Measurements from ENCODE around the gene MFAP5.

Gene MFAP5

GRCh38 chr12:8662593-8662992 lies at the start of gene MFAP5:
Gene MFAP5, minus strand, starts transcription at chr12:8662826. Its CDS starts 722 bp downstream, at chr12:8662104.
- DNase-seq (ENCODE audit: low read depth): no peak

- no peak for DNase-seq (ENCODE audit: low read depth)
Measured at GRCh38 chr12:8709124-8709830, 46.7 kb upstream of the MFAP5 start.

GRCh38 chr12:8702159-8702558 lies 39.5 kb upstream of the MFAP5 start:
- no peak for DNase-seq (ENCODE audit: low read depth)

DNA sequence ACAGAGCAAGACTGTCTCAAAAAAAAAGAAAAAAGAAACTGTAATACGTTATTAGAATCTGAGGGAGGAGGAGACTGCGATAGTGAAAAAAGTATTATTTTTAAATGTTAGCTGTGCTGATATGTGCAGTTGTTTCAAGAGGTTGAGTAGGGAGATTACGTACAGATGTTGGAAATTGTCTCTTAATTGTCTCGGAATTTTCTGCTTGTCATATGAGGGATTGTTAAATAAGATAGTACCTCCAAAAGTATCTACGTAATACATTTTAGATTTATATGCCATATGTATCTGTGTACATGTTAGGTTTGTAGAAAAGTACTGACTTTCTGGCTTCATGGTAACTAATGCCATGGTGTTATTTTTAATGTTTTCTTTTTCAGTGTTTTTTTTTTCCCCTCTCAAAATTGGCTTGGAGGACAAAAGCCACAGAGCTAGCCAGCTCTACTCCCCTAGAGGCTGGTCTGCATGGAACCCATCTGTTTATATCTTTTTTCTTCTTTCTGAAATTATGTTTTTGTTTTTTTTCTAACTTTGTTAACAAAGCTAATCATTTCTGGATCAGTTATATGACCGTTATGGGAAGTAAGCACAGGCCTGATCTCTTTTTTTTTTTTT lies 38.5 kb upstream of the MFAP5 start:
- DNase-seq (ENCODE audit: low read depth): no peak

GRCh38 chr12:8699714-8700113 lies 37.1 kb upstream of the MFAP5 start:
- no peak for DNase-seq (ENCODE audit: low read depth)

GRCh38 chr12:8698879-8699278 lies 36.3 kb upstream of the MFAP5 start:
- DNase-seq (ENCODE audit: low read depth): no peak

- DNase-seq (ENCODE audit: low read depth): peak; percentile 41
Measured at GRCh38 chr12:8698132-8698851, 35.7 kb upstream of the MFAP5 start.

DNA sequence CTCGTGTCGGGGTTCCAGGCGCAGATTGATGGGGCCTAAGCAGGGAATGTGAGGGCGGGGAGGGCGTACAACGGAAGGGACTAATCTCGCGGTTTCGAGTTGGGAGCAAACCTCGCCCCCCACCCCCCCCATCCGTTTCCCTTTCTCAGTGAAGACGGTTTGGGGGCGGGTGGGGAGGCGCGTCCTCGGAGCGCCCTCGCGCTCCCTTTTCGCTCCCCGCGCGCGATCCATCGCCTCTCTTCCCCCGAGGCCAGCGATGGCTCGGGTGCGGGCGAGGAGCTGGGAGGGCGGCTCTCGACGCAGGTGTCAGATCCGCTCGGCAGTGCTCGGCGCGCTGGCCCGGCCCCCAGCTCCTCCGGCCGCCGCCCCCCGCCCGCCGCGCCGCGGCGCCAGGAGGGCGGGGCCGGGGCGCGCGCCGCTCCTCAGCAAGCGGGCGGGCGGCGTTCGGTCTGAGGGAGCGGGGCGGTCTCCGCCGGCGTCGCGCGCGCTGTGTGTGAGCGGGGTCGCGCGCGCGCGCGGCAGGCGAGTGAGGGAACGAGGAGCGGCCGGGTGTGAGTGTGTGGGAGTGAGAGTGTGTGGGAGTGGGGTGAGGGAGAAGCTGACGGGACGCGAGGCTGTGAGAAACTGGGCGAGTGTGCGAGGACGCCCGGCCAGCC lies 35.0 kb upstream of the MFAP5 start, which contains the start of gene RIMKLB:
Gene RIMKLB (plus strand): TSS at position 516 of the 656 bp plus-strand sequence. CDS start 15,876 bp downstream, outside the sequence.
- peak; percentile 88 for DNase-seq (ENCODE audit: low read depth)

GRCh38 chr12:8697120-8697475 lies 34.5 kb upstream of the MFAP5 start:
- DNase-seq (ENCODE audit: low read depth): no peak

DNA sequence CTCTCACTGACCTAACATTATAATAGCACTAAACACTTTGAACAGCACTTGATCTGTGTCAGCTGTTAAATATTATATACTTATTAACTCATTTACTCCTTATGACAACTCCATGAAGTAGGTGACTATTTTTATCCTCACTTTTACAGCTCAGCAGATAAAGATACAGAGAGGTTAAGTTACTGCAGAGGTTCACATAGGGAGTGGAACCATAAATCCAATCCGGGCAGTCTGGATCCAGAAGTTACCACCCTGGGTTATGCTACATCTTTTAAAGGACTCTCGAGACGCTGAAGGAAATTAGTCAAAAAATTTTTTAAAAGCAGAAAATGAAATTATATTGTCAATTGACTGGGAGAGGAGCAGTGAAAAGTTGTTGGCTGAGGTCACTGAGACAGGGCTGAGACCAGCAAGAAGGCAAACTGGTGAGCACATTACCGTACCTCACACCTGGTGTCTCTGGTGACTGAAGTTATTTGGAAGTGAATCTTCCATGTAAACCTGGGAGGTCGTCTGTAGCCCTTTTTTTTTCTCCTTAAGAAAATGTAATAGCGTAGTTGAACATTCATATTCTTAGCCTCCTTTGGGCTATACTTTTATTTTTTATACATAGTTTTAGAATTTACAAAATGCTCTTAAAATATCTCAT lies 33.9 kb upstream of the MFAP5 start:
- DNase-seq (ENCODE audit: low read depth): no peak

DNA sequence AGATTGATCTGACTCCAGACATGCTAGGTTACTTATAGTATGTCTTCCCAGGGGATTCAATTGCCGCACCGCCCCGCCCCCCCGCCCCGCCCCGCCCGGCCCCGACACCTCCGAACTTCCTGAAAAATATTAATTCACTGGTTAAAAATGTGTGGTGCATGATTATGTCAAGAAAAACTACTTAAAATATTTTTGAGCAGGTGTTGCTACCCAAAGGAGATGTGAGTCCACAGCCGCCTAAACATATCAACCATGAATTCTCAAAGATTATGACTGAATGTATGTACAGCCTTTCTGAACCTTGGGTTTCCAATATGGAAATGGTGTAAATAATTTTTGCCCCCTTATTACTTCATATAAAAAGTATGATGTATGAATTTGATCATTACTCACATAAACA lies 32.5 kb upstream of the MFAP5 start:
- DNase-seq (ENCODE audit: low read depth): no peak

DNA sequence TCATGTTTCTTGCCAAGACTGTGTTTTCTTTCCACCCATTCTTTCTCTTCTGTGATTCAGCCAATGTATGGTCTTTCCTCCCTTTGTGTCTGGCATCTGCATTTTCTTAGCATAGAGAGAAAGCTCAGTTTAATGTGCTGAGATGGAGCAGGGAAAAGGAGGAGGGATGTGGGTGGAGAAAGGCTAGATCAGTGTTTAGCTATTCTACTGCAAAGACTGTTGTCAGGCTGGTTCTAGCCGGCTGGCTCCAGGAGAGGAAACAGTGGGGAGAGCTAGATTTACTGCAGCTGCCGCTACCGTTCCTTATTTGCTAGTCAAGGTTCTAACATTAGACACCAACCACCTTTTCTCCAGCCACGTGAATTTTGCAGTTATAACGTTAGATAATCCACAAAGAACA lies 29.9 kb upstream of the MFAP5 start:
- no peak for DNase-seq (ENCODE audit: low read depth)

DNA sequence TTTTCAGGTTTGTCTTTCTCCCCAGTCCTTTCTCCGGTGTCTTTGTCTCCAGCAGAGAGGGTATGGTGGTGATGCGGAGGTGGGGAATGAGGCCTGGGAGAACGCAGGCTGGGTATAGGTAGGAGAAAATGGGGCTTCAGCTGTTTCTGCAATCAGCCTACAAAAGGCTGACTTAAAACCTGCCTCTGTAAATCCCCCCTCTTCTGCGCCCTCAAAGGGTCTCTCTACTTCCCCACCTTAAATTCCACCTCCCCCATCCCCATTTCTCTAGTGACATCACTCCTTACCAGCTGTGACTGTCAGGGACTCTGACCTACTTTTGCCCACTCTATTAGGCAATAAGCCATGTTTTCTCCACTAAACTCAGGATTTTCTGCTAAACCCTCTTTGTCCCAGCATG lies 27.1 kb upstream of the MFAP5 start:
- DNase-seq (ENCODE audit: low read depth): no peak

GRCh38 chr12:8687846-8688601 lies 25.4 kb upstream of the MFAP5 start:
- DNase-seq (ENCODE audit: low read depth): no peak

GRCh38 chr12:8685051-8685450 lies 22.4 kb upstream of the MFAP5 start:
- no peak for DNase-seq (ENCODE audit: low read depth)

DNA sequence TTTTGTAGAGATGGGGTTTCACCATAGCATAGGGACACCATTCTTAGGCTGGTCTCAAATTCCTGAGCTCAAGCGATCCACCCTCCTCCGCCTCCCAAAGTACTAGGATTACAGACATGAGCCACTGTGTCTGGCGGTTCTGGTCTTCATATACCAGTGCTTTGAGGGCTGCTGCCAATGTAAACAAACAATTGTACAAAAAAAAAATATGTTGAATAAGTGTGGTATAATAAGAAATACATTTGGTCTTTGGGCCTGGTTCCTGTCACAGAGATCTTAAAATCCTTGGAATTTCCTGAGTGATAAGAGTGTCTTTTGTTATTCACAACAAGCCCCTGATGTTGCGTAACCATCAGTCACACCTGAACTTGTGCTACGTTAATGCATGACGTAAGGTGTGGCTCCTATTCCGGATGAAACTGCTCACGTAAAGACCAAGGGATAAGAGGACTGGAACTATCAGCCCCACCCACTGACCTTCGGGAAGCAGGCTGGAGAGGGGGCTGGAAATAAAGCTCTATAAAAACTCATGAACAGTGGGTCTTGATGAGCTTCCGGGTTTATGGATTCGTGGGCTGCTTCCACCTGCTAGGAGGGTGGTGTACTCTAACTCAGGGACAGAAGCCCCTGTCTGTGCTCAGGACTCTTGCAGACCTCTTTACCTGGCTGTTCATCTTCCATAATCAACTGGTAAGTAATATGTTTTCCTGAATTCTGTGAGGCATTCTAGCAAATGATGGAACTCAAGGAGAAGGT lies 18.7 kb upstream of the MFAP5 start:
- DNase-seq (ENCODE audit: low read depth): no peak

DNA sequence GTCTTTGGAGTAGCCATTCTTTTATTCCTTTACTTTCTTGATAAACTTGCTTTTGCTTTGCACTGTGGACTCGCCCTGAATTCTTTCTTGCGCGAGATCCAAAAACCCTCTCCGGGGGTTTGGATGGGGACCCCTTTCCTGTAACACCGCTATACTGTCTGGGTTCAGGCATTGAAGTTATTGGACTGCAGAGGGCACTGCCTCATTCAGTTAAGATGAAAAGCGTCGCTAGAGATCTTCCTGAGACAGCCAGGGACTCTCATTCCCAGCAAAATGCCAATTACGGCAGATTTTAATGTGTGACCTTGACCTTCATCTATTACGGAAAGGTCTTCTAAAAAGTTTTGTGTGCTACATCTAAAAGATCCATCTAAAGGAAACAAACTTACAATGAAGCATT lies 17.9 kb upstream of the MFAP5 start:
- DNase-seq (ENCODE audit: low read depth): no peak

- no peak for DNase-seq (ENCODE audit: low read depth)
Measured at GRCh38 chr12:8678661-8679111, 16.1 kb upstream of the MFAP5 start.

DNA sequence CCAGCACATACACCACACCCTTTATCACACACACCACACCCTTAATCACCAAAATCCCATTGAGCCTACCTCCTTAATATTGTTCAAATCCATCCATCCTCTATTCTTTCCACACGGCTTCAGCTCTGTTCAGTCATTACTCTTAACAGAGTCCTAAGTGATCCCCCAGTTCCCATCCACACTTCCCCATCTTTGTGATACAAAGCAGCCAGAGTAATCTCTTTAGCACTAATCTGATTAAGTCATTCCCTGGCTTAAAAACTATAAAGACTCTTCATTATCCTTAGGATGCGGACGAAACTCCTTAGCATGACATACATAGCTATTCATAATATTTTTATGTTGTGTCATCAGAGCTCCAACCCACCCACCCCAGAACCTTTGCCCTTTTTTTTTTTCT lies 14.7 kb upstream of the MFAP5 start:
- no peak for DNase-seq (ENCODE audit: low read depth)

- no peak for DNase-seq (ENCODE audit: low read depth)
Measured at GRCh38 chr12:8676651-8677050, 14.0 kb upstream of the MFAP5 start.

DNA sequence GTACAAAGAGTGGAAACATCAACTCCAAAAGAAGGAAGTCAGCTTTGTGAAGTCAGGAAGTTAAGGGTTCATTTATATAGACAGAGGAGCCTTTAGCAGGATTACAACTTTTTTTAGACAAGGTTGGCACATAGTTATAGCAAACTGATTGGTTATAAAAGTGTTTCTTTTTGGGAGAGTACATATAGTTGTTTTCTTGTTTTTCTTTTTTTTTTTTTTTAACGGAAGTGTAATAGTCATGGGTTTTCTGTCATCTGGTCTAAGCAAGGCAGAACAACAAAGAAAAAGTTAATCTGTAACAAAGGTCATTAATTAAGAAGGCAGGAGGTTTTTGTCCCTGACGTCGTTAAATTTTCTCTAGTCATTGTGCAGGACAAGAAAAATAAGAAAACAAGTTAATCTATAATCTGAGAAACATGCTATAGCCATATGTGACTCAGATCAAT lies 13.0 kb upstream of the MFAP5 start:
- no peak for DNase-seq (ENCODE audit: low read depth)

Data from stimulated activated CD4-positive, alpha-beta T cell treated with anti-CD3 and anti-CD28 coated beads, Interleukin-2, amount 100 ng/mL, for 4 hours (primary cell).